SU-DHL-6 (cell line): ENCODE results near the gene VPS41.

ENCODE experiments used
- H2AFZ ChIP-seq: fragments of 200-600 bp; sonication (generic); 2 replicates; pipeline ENCODE4 v1.6.1; 2014; ENCODE audit warnings: low read depth, mild to moderate bottlenecking, moderate library complexity, mixed read lengths, antibody characterized with exemption, low read length; ENCODE audit not compliant: severe bottlenecking
- H3F3A ChIP-seq: fragments of 200-600 bp; shearing (Covaris generic); 2 replicates; pipeline ENCODE4 v1.6.0; 2016; ENCODE audit warnings: antibody characterized with exemption, mild to moderate bottlenecking; ENCODE audit not compliant: insufficient read depth
- H3K27ac ChIP-seq: fragments of 200-600 bp; sonication (generic); 2 replicates; pipeline ENCODE4 v1.5.1; 2016; ENCODE audit warnings: low read depth, mild to moderate bottlenecking, low read length, moderate library complexity, mixed read lengths
- H3K27me3 ChIP-seq: fragments of 200-600 bp; sonication (generic), shearing (Covaris generic); 2 replicates; pipeline ENCODE4 v1.6.0; 2014; ENCODE audit warnings: mild to moderate bottlenecking, low read length
- H3K36me3 ChIP-seq: fragments of 200-600 bp; sonication (generic); 2 replicates; pipeline ENCODE4 v1.6.1; 2014; ENCODE audit warnings: mild to moderate bottlenecking, low read length, mixed read lengths
- H3K4me2 ChIP-seq: fragments of 300-600, 200-600 bp; shearing (Covaris generic), sonication (generic); 2 replicates; pipeline ENCODE4 v1.6.0; 2014; ENCODE audit warnings: low read length, low read depth, mild to moderate bottlenecking; ENCODE audit not compliant: poor library complexity, severe bottlenecking
- H3K4me3 ChIP-seq: fragments of 200-600 bp; sonication (generic); 2 replicates; pipeline ENCODE4 v1.5.1; 2014; ENCODE audit warnings: antibody characterized with exemption, low read length, mild to moderate bottlenecking, mixed read lengths; ENCODE audit not compliant: insufficient read depth, poor library complexity, severe bottlenecking
- H3K79me2 ChIP-seq: fragments of 200-600 bp; sonication (generic); 2 replicates; pipeline ENCODE4 v1.6.1; 2014; ENCODE audit warnings: mild to moderate bottlenecking, low read length, moderate library complexity; ENCODE audit not compliant: insufficient read depth
- H3K9ac ChIP-seq: fragments of 200-600 bp; sonication (generic); 2 replicates; pipeline ENCODE4 v1.7.0; 2014; ENCODE audit warnings: mild to moderate bottlenecking, low read length
- H3K9me2 ChIP-seq: fragments of 200-600 bp; sonication (generic); replicated peaks from 2 replicates; pipeline ENCODE4 v1.6.1; 2014; ENCODE audit warnings: low read length; ENCODE audit not compliant: insufficient read depth
- H3K9me3 ChIP-seq: fragments of 200-600 bp; sonication (generic); 2 replicates; pipeline ENCODE4 v1.6.1; 2014; ENCODE audit warnings: low read length, mixed read lengths; ENCODE audit not compliant: insufficient read depth
- H4K20me1 ChIP-seq: fragments of 200-600 bp; sonication (generic); 2 replicates; pipeline ENCODE4 v1.6.1; 2014; ENCODE audit warnings: low read depth, mild to moderate bottlenecking, antibody characterized with exemption, low read length, moderate library complexity, mixed read lengths
- EZH2phosphoT487 ChIP-seq: fragments of 200-600 bp; sonication (generic), shearing (Covaris generic); conservative IDR thresholded peaks from 2 replicates; pipeline ENCODE4 v1.6.1; 2018; ENCODE audit warnings: mild to moderate bottlenecking, antibody characterized with exemption, low read length, moderate library complexity, mixed read lengths
- TF ChIP-seq, protein P1 (sequence below): fragments of 200-600 bp; sonication (generic); IDR thresholded peaks from one replicate; pipeline ENCODE4 v1.5.1; 2017; ENCODE audit warnings: antibody characterized with exemption, mild to moderate bottlenecking, low read length, moderate library complexity; ENCODE audit not compliant: insufficient read depth, poor library complexity, severe bottlenecking

VPS41 gene

DNA sequence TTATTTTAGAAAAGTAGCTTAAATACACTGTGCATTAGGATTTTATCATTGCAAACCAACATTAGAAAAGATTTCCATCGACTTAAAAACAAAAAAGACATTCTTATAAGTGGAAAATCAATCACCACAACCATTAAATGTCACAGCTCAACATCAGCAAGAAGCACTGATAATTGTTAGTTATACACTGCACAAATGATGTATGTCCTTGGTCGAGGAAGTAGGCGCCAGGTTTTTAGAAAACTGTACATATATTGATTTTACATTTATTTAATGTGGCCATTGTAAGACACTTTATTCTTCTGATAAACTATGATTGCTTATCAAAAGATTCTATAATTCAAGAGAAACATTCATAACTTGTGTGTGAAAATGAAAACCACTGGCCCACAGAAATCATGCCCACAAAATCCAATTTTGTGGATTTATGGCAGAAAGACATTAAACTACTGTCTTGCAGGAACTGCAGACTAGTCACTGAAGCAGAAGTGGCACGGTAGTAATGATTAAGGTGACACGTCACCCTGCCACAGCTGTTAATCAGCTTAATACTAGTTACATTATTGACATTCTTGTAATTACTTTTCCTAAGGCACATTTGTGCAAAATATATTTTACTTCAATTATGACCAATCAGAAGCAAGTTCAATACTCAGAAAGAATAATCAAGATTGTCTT lies 79.4 kb downstream of the VPS41 start:
- H3K79me2 ChIP-seq: no peaks in the 10 kb centered on the region
- H3K9ac ChIP-seq: no peak overlapping the region
- H2AFZ ChIP-seq: no peak overlapping the region
- H3F3A ChIP-seq: no peaks in the 10 kb centered on the region
- no peaks in the 10 kb centered on the region for H3K27me3 ChIP-seq
- no peak overlapping the region for H3K27ac ChIP-seq
- H3K4me2 ChIP-seq: no peak overlapping the region
- H3K4me3 ChIP-seq: no peak overlapping the region
- H3K36me3 ChIP-seq: no peaks in the 10 kb centered on the region
- TF ChIP-seq EZH2phosphoT487: no peak
- H4K20me1 ChIP-seq: peaks cover 9% of the 10 kb centered on the region
- H3K9me3 ChIP-seq: no peaks in the 10 kb centered on the region
- no peaks in the 10 kb centered on the region for H3K9me2 ChIP-seq

DNA sequence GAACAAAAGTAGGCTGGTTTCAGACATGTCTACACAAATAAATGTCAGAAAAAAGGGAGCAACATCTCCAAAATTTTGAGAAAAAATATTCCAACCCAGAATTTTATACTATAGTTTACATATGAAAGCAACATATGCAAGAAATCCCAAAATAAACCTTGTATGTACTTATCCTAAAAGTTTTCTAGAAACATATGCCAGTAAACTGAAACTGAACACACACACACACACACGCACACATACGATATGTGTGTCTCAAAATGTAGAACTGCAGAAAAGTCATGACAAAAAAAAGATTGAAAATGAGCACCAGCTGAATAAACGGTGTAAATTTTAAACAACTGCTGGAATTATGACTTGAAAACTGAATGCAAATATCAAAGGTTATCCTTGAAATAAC lies 81.0 kb downstream of the VPS41 start:
- no peaks in the 10 kb centered on the region for H3K79me2 ChIP-seq
- H3K36me3 ChIP-seq: no peaks in the 10 kb centered on the region
- H3K9me2 ChIP-seq: no peaks in the 10 kb centered on the region
- no peaks in the 10 kb centered on the region for H3F3A ChIP-seq
- no peak overlapping the region for H3K4me3 ChIP-seq
- no peak overlapping the region for H3K9ac ChIP-seq
- no peak overlapping the region for H2AFZ ChIP-seq
- no peaks in the 10 kb centered on the region for H3K27me3 ChIP-seq
- H3K9me3 ChIP-seq: no peaks in the 10 kb centered on the region
- no peaks in the 10 kb centered on the region for H4K20me1 ChIP-seq
- H3K4me2 ChIP-seq: no peak overlapping the region
- no peak for TF ChIP-seq EZH2phosphoT487
- TF ChIP-seq, protein P1, sequence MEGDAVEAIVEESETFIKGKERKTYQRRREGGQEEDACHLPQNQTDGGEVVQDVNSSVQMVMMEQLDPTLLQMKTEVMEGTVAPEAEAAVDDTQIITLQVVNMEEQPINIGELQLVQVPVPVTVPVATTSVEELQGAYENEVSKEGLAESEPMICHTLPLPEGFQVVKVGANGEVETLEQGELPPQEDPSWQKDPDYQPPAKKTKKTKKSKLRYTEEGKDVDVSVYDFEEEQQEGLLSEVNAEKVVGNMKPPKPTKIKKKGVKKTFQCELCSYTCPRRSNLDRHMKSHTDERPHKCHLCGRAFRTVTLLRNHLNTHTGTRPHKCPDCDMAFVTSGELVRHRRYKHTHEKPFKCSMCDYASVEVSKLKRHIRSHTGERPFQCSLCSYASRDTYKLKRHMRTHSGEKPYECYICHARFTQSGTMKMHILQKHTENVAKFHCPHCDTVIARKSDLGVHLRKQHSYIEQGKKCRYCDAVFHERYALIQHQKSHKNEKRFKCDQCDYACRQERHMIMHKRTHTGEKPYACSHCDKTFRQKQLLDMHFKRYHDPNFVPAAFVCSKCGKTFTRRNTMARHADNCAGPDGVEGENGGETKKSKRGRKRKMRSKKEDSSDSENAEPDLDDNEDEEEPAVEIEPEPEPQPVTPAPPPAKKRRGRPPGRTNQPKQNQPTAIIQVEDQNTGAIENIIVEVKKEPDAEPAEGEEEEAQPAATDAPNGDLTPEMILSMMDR: no peak
- H3K27ac ChIP-seq: no peak overlapping the region

DNA sequence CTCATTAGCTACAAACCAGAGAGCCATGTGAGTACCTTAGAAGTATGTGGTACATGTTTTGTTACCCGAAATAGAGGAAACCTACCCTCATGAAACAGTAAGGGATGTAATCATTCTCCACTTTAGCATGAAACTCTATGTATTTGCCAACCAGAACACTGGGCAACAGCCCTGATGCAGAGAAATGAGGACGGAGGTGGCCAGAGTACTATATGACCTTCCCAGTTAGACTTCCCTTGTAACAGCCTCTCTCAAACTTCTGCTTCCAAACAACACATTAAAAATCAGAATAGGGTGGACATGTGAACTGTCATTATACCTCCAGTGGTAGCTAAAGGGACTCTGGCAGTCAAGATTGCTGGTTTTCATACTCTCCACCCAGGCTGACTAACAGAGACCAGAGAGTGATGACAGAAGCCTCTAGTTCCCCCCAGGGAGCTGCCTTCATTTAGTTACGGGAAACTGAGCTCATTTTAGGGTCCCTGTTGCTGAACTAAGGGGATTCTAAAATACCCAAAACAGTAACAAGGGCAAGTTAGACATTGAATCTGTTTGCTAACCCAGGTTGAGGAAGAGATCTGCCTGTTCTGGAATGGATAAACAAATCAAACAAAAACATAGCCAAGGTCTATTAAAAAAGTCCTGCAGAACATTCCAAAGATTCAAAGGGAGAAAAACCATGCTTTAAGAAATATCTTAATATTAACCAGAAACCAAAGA lies 83.1 kb downstream of the VPS41 start:
- Histone ChIP-seq H3K27me3 (no peaks in the 10 kb centered on the region), H3K4me3 (no peak overlapping the region), H3K9ac (no peak overlapping the region), H3K4me2 (no peak overlapping the region), H4K20me1 (no peaks in the 10 kb centered on the region), H3K36me3 (no peaks in the 10 kb centered on the region), H2AFZ (no peak overlapping the region), H3F3A (no peaks in the 10 kb centered on the region), H3K27ac (no peak overlapping the region), H3K9me2 (no peaks in the 10 kb centered on the region), H3K79me2 (no peaks in the 10 kb centered on the region), H3K9me3 (no peaks in the 10 kb centered on the region)
- no peak for TF ChIP-seq EZH2phosphoT487
- TF ChIP-seq, protein P1: no peak

DNA sequence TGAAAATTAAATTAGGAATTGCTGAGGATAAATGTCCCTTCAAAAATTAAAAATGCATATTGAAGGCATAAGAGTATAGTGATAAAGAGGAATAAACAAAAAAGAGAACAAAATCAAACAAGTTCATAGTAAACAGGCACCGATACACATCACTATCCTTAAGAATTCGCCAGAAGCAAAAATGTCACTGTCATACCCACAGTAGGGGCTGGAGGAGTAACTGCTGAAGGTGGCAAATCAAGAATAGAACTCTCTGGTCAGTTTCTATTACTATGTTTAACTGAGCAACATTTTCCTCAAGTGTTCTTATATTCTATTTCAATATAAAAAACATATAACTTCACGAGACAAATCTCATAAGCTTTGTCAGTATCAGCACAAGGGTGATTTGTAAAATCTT lies 84.0 kb downstream of the VPS41 start:
- no peaks in the 10 kb centered on the region for H3K9me3 ChIP-seq
- no peaks in the 10 kb centered on the region for H3K79me2 ChIP-seq
- no peak overlapping the region for H3K4me3 ChIP-seq
- no peak overlapping the region for H3K4me2 ChIP-seq
- no peaks in the 10 kb centered on the region for H3K36me3 ChIP-seq
- no peaks in the 10 kb centered on the region for H4K20me1 ChIP-seq
- H2AFZ ChIP-seq: no peak overlapping the region
- no peaks in the 10 kb centered on the region for H3F3A ChIP-seq
- no peaks in the 10 kb centered on the region for H3K9me2 ChIP-seq
- no peak overlapping the region for H3K9ac ChIP-seq
- H3K27me3 ChIP-seq: no peaks in the 10 kb centered on the region
- no peak for TF ChIP-seq EZH2phosphoT487
- H3K27ac ChIP-seq: no peak overlapping the region
